Smooth muscle cell (in vitro differentiated cells): ENCODE measurements around the gene RPTOR. TPM values are rescaled to one million over a fixed set of nuclear protein-coding genes. Genes with fewer than 3 reads are reported as not detected.

Experiments used
- DNase-seq: peaks from one replicate; lab custom pipeline; 2025; ENCODE audit not compliant: unreplicated experiment; lab: John Stamatoyannopoulos, UW
- H2AFZ ChIP-seq: fragments of 200-600 bp; sonication (generic); 2 replicates; pipeline ENCODE4 v1.6.0; 2016; ENCODE audit warnings: antibody characterized with exemption, low read depth, mild to moderate bottlenecking
- H3F3A ChIP-seq: fragments of 200-600 bp; sonication (generic); 2 replicates; pipeline ENCODE4 v1.6.0; 2017; ENCODE audit warnings: antibody characterized with exemption, low read depth
- H3K27ac ChIP-seq: fragments of 200-600 bp; sonication (generic); 2 replicates; pipeline ENCODE4 v1.5.1; 2016; ENCODE audit warnings: low read depth, mild to moderate bottlenecking
- H3K27me3 ChIP-seq: fragments of 200-600 bp; sonication (generic); 2 replicates; pipeline ENCODE4 v1.6.1; 2016; ENCODE audit warnings: low read depth, mild to moderate bottlenecking
- H3K36me3 ChIP-seq: fragments of 200-600 bp; sonication (generic); 2 replicates; pipeline ENCODE4 v1.5.1; 2016; ENCODE audit warnings: low read depth
- H3K4me1 ChIP-seq: fragments of 200-600 bp; sonication (generic); 2 replicates; pipeline ENCODE4 v1.5.1; 2016; ENCODE audit warnings: low read depth
- H3K4me2 ChIP-seq: fragments of 200-600 bp; sonication (generic); 2 replicates; pipeline ENCODE4 v1.6.0; 2016; ENCODE audit warnings: mild to moderate bottlenecking
- H3K4me3 ChIP-seq: fragments of 200-600 bp; sonication (generic); 2 replicates; pipeline ENCODE4 v1.5.1; 2016; ENCODE audit warnings: mild to moderate bottlenecking
- H3K79me2 ChIP-seq: fragments of 200-600 bp; sonication (generic); 2 replicates; pipeline ENCODE4 v1.6.0; 2016; ENCODE audit warnings: low read depth, mild to moderate bottlenecking
- H3K9ac ChIP-seq: fragments of 200-600 bp; sonication (generic); 2 replicates; pipeline ENCODE4 v1.6.0; 2016; ENCODE audit warnings: low read depth
- H3K9me3 ChIP-seq: fragments of 200-600 bp; sonication (generic); replicated peaks from 2 replicates; pipeline ENCODE4 v1.5.1; 2016; ENCODE audit warnings: low read depth
- H4K20me1 ChIP-seq: fragments of 200-600 bp; sonication (generic); 2 replicates; pipeline ENCODE4 v1.6.0; 2016; ENCODE audit warnings: low read depth
- CTCF ChIP-seq: fragments of 200-600 bp; sonication (generic); IDR thresholded peaks from 2 replicates; pipeline ENCODE4 v1.5.1; 2017; ENCODE audit warnings: borderline replicate concordance, mild to moderate bottlenecking, antibody characterized with exemption; ENCODE audit not compliant: insufficient read depth, poor library complexity, severe bottlenecking
- WGBS: methylation state at CpG from one replicate; pipeline ENCODE4 v1.1.7; 2016; ENCODE audit warnings: low lambda C conversion rate; 5-methylcytosine and 5-hydroxymethylcytosine counted together
- polyA plus RNA-seq: library from polyadenylated mRNA; unstranded; fragments of >200 nt; fragmentation: Nextera tagmentation; extraction: Ambion mirVana; gene quantifications from 2 replicates; pipeline ENCODE4 v1.2.1, GENCODE V29; 2016
- total RNA-seq: library from RNA; depleted of rRNA; stranded (reverse); fragments of >200 nt; gene quantifications from 2 replicates; pipeline ENCODE4 v1.2.3, GENCODE V29; 2014

RPTOR gene
- total and polyA plus RNA-seq, 2 experiments from 2014 or later: 10.6 to 12.2 TPM

GRCh38 chr17:80895366-80895765 lies 350.7 kb downstream of the RPTOR start:
- H2AFZ ChIP-seq: no peak overlapping the region
- H3K27ac ChIP-seq: no peak overlapping the region
- DNase-seq: no peak
- 88% methylated on average over 21 of the region's 21 CpGs for WGBS
- peaks cover 7% of the 10 kb centered on the region for H3F3A ChIP-seq
- peaks cover 9% of the 10 kb centered on the region for H3K4me1 ChIP-seq
- no peaks in the 10 kb centered on the region for H3K9me3 ChIP-seq
- peaks cover 3% of the 10 kb centered on the region for H4K20me1 ChIP-seq
- H3K36me3 ChIP-seq: no peaks in the 10 kb centered on the region
- H3K4me3 ChIP-seq: no peak overlapping the region
- no peak overlapping the region for H3K9ac ChIP-seq
- TF ChIP-seq CTCF: no peak
- H3K4me2 ChIP-seq: no peak overlapping the region
- no peaks in the 10 kb centered on the region for H3K27me3 ChIP-seq
- H3K79me2 ChIP-seq: no peaks in the 10 kb centered on the region

DNA sequence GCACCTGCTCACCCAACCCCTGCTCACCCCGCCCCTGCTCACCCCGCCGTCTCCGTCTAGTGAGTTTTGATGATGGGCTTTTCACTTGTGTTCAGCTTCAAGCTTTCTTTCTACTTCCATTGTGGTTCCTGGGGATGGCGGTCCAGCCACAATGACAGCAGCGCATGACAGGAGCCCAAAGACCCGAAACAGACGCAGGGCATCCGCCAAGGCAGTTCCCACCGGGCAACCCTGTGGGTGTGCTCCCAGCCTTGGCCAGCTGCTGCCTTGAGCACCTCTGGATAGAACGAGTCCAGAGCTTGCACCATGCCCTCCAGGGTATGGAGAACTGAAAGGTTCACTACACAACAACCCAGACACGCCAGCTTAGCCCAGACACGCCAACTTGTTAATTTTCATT lies 354.1 kb downstream of the RPTOR start:
- no peak overlapping the region for H3K4me3 ChIP-seq
- no peak overlapping the region for H2AFZ ChIP-seq
- no peak overlapping the region for H3K9ac ChIP-seq
- no peaks in the 10 kb centered on the region for H3K4me1 ChIP-seq
- no peaks in the 10 kb centered on the region for H3K36me3 ChIP-seq
- H3K27me3 ChIP-seq: no peaks in the 10 kb centered on the region
- DNase-seq: no peak
- 94% methylated on average over 13 of the region's 13 CpGs for WGBS
- no peaks in the 10 kb centered on the region for H4K20me1 ChIP-seq
- no peaks in the 10 kb centered on the region for H3K79me2 ChIP-seq
- no peak overlapping the region for H3K27ac ChIP-seq
- TF ChIP-seq CTCF: no peak
- H3F3A ChIP-seq: no peaks in the 10 kb centered on the region
- no peaks in the 10 kb centered on the region for H3K9me3 ChIP-seq
- H3K4me2 ChIP-seq: no peak overlapping the region

GRCh38 chr17:80899402-80900268 lies 355.0 kb downstream of the RPTOR start:
- no peaks in the 10 kb centered on the region for H3K79me2 ChIP-seq
- H3K9me3 ChIP-seq: no peaks in the 10 kb centered on the region
- no peak overlapping the region for H3K4me2 ChIP-seq
- H3K27ac ChIP-seq: no peak overlapping the region
- TF ChIP-seq CTCF: peak; percentile 74
- no peaks in the 10 kb centered on the region for H3K4me1 ChIP-seq
- no peak overlapping the region for H3K4me3 ChIP-seq
- DNase-seq: no peak
- no peaks in the 10 kb centered on the region for H3K27me3 ChIP-seq
- H3F3A ChIP-seq: no peaks in the 10 kb centered on the region
- WGBS: 81% methylated on average over 18 of the region's 22 CpGs
- H3K9ac ChIP-seq: no peak overlapping the region
- H3K36me3 ChIP-seq: no peaks in the 10 kb centered on the region
- H4K20me1 ChIP-seq: no peaks in the 10 kb centered on the region
- H2AFZ ChIP-seq: no peak overlapping the region

GRCh38 chr17:80901319-80901718 lies 356.7 kb downstream of the RPTOR start:
- no peaks in the 10 kb centered on the region for H3K36me3 ChIP-seq
- 93% methylated on average over 4 of the region's 4 CpGs for WGBS
- H4K20me1 ChIP-seq: no peaks in the 10 kb centered on the region
- no peaks in the 10 kb centered on the region for H3K79me2 ChIP-seq
- no peak overlapping the region for H2AFZ ChIP-seq
- no peak overlapping the region for H3K4me2 ChIP-seq
- no peak overlapping the region for H3K9ac ChIP-seq
- H3F3A ChIP-seq: no peaks in the 10 kb centered on the region
- H3K27me3 ChIP-seq: no peaks in the 10 kb centered on the region
- no peaks in the 10 kb centered on the region for H3K9me3 ChIP-seq
- H3K4me1 ChIP-seq: no peaks in the 10 kb centered on the region
- no peak overlapping the region for H3K27ac ChIP-seq
- no peak overlapping the region for H3K4me3 ChIP-seq
- no peak for TF ChIP-seq CTCF
- DNase-seq: no peak
